MM.1S (cell line): ENCODE measurements around the gene ZNF609.

Experiments
- EZH2 ChIP-seq: fragments of 300-600 bp; sonication (generic); optimal IDR thresholded peaks from 2 replicates; pipeline ENCODE3; 2017; ENCODE audit warnings: low read depth, mild to moderate bottlenecking, antibody characterized with exemption, low read length, mixed read lengths
- EZH2phosphoT487 ChIP-seq: fragments of 300-600 bp; sonication (generic); IDR thresholded peaks from 2 replicates; pipeline ENCODE4 v1.6.1; 2018; ENCODE audit warnings: antibody characterized with exemption, low read length
- TF ChIP-seq, protein P1 (sequence below): fragments of 300-600 bp; sonication (generic); IDR thresholded peaks from 2 replicates; pipeline ENCODE4 v1.5.1; 2016; ENCODE audit warnings: antibody characterized with exemption, low read length, mixed read lengths

DNA sequence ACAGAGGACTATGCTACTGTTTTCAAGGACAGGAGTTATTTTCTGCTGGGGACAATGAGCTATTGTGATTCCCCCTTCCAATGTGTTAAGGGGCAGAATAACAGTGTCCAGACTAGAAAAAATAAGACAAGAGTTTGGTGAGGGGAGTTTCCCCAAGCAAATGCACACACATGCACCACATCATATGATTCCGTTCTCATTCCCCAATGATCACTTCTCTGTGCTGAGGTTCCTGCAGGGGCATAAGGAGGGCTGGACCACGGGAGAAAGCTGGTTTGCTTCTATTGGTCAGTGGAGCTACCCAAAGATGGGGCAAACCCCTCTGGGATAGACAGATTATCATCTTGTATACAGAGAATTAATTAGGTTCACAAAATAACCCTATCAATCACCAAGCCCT, 234.4 kb downstream of the ZNF609 start:
- TF ChIP-seq, protein P1, sequence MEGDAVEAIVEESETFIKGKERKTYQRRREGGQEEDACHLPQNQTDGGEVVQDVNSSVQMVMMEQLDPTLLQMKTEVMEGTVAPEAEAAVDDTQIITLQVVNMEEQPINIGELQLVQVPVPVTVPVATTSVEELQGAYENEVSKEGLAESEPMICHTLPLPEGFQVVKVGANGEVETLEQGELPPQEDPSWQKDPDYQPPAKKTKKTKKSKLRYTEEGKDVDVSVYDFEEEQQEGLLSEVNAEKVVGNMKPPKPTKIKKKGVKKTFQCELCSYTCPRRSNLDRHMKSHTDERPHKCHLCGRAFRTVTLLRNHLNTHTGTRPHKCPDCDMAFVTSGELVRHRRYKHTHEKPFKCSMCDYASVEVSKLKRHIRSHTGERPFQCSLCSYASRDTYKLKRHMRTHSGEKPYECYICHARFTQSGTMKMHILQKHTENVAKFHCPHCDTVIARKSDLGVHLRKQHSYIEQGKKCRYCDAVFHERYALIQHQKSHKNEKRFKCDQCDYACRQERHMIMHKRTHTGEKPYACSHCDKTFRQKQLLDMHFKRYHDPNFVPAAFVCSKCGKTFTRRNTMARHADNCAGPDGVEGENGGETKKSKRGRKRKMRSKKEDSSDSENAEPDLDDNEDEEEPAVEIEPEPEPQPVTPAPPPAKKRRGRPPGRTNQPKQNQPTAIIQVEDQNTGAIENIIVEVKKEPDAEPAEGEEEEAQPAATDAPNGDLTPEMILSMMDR, result no peak
- TF ChIP-seq EZH2 (no peak), EZH2phosphoT487 (no peak)
